ENCODE measurements around the gene CD69.

DNA sequence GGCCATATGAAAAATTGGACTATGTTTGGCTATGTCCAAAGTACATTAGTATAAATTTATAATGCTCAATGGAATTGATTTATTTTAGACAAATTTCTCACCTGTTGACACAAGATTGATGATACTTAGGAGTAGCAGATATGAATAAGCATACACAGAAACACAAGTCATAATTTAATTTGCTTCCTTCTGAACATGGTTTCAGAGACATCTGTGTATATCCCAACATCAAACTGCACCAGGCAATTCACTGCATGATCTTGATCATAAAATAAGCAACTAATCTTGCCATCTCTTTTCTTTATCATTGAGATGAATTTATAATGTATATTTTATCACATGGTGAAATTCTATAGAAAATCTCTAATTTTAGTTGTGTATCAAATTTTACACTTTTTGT, 31.6 kb downstream of the CD69 start:
- TF ChIP-seq, protein P1, sequence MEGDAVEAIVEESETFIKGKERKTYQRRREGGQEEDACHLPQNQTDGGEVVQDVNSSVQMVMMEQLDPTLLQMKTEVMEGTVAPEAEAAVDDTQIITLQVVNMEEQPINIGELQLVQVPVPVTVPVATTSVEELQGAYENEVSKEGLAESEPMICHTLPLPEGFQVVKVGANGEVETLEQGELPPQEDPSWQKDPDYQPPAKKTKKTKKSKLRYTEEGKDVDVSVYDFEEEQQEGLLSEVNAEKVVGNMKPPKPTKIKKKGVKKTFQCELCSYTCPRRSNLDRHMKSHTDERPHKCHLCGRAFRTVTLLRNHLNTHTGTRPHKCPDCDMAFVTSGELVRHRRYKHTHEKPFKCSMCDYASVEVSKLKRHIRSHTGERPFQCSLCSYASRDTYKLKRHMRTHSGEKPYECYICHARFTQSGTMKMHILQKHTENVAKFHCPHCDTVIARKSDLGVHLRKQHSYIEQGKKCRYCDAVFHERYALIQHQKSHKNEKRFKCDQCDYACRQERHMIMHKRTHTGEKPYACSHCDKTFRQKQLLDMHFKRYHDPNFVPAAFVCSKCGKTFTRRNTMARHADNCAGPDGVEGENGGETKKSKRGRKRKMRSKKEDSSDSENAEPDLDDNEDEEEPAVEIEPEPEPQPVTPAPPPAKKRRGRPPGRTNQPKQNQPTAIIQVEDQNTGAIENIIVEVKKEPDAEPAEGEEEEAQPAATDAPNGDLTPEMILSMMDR (conservative IDR thresholded peaks at IDR 0.05), result no peak
- TF ChIP-seq EZH2 (IDR thresholded peaks at IDR 0.05; ENCODE audit: low read depth), result no peak
